Activated T-helper 9 cell treated with anti-CD3 and anti-CD28 coated beads, Interleukin-2, amount 50 U/mL, for 16 hours (primary cell): Measurements from ENCODE around the gene EFHD2.
A peak's percentile ranks its signal among the peaks of the same experiment; 100 is the strongest.
"Not testable (repeated sequence)": the region's sequence is repeated elsewhere in the genome, so short reads cannot be mapped to it uniquely, and the experiment has no call there.

Experiments used
- DNase-seq: peaks from one replicate; pipeline ENCODE4 v3.0.0-alpha.2; 2020; ENCODE audit warnings: low read depth

EFHD2 gene

GRCh38 chr1:15412175-15412800 lies 2.6 kb downstream of the EFHD2 start:
- peak; percentile 44 for DNase-seq

GRCh38 chr1:15412843-15413242 lies 3.2 kb downstream of the EFHD2 start:
- DNase-seq, result no peak

GRCh38 chr1:15413563-15414444 lies 4.1 kb downstream of the EFHD2 start:
- DNase-seq, result no peak

GRCh38 chr1:15414445-15414983 lies 4.8 kb downstream of the EFHD2 start:
- DNase-seq, result no peak

- peak; percentile 62 for DNase-seq
Observed at GRCh38 chr1:15417059-15417934, 7.6 kb downstream of the EFHD2 start.

GRCh38 chr1:15418806-15419515 lies 9.3 kb downstream of the EFHD2 start:
- DNase-seq, result no peak

GRCh38 chr1:15420853-15421465 lies 11.3 kb downstream of the EFHD2 start:
- no peak for DNase-seq

GRCh38 chr1:15422871-15423270 lies 13.2 kb downstream of the EFHD2 start:
- DNase-seq, result no peak

- DNase-seq, result no peak
Observed at GRCh38 chr1:15423355-15424077, 13.8 kb downstream of the EFHD2 start.

- no peak for DNase-seq
Observed at GRCh38 chr1:15424146-15424667, 14.5 kb downstream of the EFHD2 start.

- no peak for DNase-seq
Observed at GRCh38 chr1:15424981-15425380, 15.3 kb downstream of the EFHD2 start.

GRCh38 chr1:15425521-15425920 lies 15.8 kb downstream of the EFHD2 start:
- no peak for DNase-seq

- no peak for DNase-seq
Observed at GRCh38 chr1:15425958-15426357, 16.3 kb downstream of the EFHD2 start.

GRCh38 chr1:15426492-15427279 lies 17.0 kb downstream of the EFHD2 start:
- DNase-seq, result no peak

GRCh38 chr1:15427280-15427666 lies 17.6 kb downstream of the EFHD2 start:
- no peak for DNase-seq

GRCh38 chr1:15428252-15428651 lies 18.6 kb downstream of the EFHD2 start:
- not testable (repeated sequence) for DNase-seq

- no peak for DNase-seq
Observed at GRCh38 chr1:15428815-15429435, 19.2 kb downstream of the EFHD2 start.

GRCh38 chr1:15429701-15430149 lies 20.0 kb downstream of the EFHD2 start:
- DNase-seq, result no peak
